ENCODE measurements around the gene WDR3.

The WDR3 gene

GRCh38 chr1:117933769-117934168 lies 4.2 kb downstream of the WDR3 start:
- no peak for DNase-seq (ENCODE audit: low read depth)
- no peak for TF ChIP-seq CTCF (IDR thresholded peaks at IDR 0.05; ENCODE audit: insufficient read depth, low read depth, low read length, missing control alignments)
- no peak overlapping the region for H3K4me3 ChIP-seq (ENCODE audit: low read depth, low read length)

DNA sequence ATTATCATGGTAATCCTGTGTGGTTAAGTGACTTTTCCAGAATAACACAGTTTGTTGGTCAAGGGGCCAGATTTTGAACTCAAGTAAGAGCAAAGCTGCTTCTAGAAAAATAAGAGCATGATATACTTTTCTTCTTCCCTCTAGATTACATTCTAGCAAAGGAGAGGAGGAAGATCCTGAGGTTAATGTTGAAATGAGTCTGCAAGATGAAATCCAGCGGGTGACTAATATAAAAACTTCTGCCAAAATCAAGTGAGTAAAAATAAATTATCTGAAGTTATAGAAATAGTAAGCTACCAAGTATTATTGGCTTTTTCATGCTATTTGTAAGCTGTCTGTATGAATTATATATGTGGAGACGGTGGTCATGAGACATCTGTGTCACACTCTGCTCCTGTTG lies 12.8 kb downstream of the WDR3 start:
- no peak for DNase-seq (ENCODE audit: low read depth)
- no peak overlapping the region for H3K4me3 ChIP-seq (ENCODE audit: low read depth, low read length)
- TF ChIP-seq CTCF (IDR thresholded peaks at IDR 0.05; ENCODE audit: insufficient read depth, low read depth, low read length, missing control alignments): no peak

GRCh38 chr1:117952386-117952785 lies 22.8 kb downstream of the WDR3 start:
- no peak for DNase-seq (ENCODE audit: low read depth)
- H3K4me3 ChIP-seq (ENCODE audit: low read depth, low read length): no peak overlapping the region
- TF ChIP-seq CTCF (IDR thresholded peaks at IDR 0.05; ENCODE audit: insufficient read depth, low read depth, low read length, missing control alignments): no peak

DNA sequence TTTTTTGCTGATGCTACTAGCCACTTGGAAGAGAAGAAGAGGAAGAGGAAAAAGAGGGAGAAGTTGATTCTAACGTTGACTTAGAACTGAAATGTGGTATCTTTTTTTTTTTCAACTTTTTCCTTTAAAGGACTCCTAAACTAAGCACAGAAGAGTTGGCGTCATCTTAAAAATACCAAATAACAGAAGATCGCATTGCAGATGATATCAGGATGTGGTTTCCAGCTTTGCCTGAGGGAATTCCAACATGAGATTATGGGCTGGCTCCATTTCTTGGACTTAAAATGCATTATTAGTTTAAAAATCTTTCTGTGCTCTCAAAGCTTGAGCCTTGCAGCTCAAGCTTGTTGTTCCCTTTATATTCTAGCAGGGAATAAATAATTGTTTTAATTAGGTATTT lies 29.8 kb downstream of the WDR3 start:
- no peak for TF ChIP-seq CTCF (IDR thresholded peaks at IDR 0.05; ENCODE audit: insufficient read depth, low read depth, low read length, missing control alignments)
- H3K4me3 ChIP-seq (ENCODE audit: low read depth, low read length): no peak overlapping the region
- DNase-seq (ENCODE audit: low read depth): no peak

GRCh38 chr1:117964290-117965038 lies 34.9 kb downstream of the WDR3 start:
- no peak overlapping the region for H3K4me3 ChIP-seq (ENCODE audit: low read depth, low read length)
- no peak for DNase-seq (ENCODE audit: low read depth)
- TF ChIP-seq CTCF (IDR thresholded peaks at IDR 0.05; ENCODE audit: insufficient read depth, low read depth, low read length, missing control alignments): no peak

- H3K4me3 ChIP-seq (ENCODE audit: low read depth, low read length): no peak overlapping the region
- DNase-seq (ENCODE audit: low read depth): no peak
- no peak for TF ChIP-seq CTCF (IDR thresholded peaks at IDR 0.05; ENCODE audit: insufficient read depth, low read depth, low read length, missing control alignments)
These were observed 37.9 kb downstream of the WDR3 start for GRCh38 chr1:117967477-117967876.

DNA sequence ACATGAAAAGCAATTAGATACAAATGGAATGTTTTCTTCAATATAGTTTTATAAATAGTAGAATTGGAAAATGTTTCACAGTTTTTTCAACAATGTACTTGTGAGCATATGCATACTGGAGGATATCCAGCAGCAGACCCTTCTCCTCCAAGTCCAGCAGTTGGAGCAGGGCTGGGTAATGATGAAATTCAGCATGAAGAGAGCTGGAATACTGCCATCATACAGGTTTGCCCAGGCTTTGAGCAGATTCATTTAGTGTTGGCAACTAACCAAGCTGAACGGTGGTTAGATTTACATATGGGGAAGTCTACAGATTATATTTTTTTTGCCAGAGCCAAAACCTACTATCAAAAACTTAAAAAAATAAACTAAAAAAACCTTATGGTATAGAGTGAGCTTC lies 38.3 kb downstream of the WDR3 start:
- no peak for TF ChIP-seq CTCF (IDR thresholded peaks at IDR 0.05; ENCODE audit: insufficient read depth, low read depth, low read length, missing control alignments)
- no peak for DNase-seq (ENCODE audit: low read depth)
- no peak overlapping the region for H3K4me3 ChIP-seq (ENCODE audit: low read depth, low read length)
